ENCODE measurements around the gene SMIM27.

GRCh38 chr9:32558408-32558934, 6.3 kb downstream of the SMIM27 start:
- TF ChIP-seq CTCF (conservative IDR thresholded peaks at IDR 0.05; ENCODE audit: low read depth, low read length) (no peak), POLR2A (IDR thresholded peaks at IDR 0.05; ENCODE audit: low read depth, low read length) (no peak), RAD21 (IDR thresholded peaks at IDR 0.05; ENCODE audit: low read length) (no peak), MAZ (IDR thresholded peaks at IDR 0.05; ENCODE audit: borderline replicate concordance, low read depth, low read length) (no peak), MAFK (IDR thresholded peaks at IDR 0.05; ENCODE audit: low read depth, low read length) (no peak), RFX5 (IDR thresholded peaks at IDR 0.05; ENCODE audit: low read depth, low read length) (no peak), ELK1 (IDR thresholded peaks at IDR 0.05; ENCODE audit: borderline replicate concordance, low read depth, low read length) (no peak), BHLHE40 (IDR thresholded peaks at IDR 0.05; ENCODE audit: low read depth, low read length) (no peak), CEBPB (IDR thresholded peaks at IDR 0.05; ENCODE audit: low read depth, low read length) (no peak), SMC3 (IDR thresholded peaks at IDR 0.05; ENCODE audit: low read depth, low read length) (no peak), USF2 (IDR thresholded peaks at IDR 0.05; ENCODE audit: low read depth, low read length) (no peak), MXI1 (IDR thresholded peaks at IDR 0.05; ENCODE audit: borderline replicate concordance, low read depth, low read length) (no peak), FOS (IDR thresholded peaks at IDR 0.05; ENCODE audit: low read depth, low read length) (no peak)

All from IMR-90 (cell line).